ENCODE data around the gene VARS1. TPM values are rescaled to one million over a fixed set of nuclear protein-coding genes. Genes with fewer than 3 reads are reported as not detected.

The VARS1 gene
- total RNA-seq, 2 donors from 2014 or later = 49.0 to 60.8 TPM

DNA sequence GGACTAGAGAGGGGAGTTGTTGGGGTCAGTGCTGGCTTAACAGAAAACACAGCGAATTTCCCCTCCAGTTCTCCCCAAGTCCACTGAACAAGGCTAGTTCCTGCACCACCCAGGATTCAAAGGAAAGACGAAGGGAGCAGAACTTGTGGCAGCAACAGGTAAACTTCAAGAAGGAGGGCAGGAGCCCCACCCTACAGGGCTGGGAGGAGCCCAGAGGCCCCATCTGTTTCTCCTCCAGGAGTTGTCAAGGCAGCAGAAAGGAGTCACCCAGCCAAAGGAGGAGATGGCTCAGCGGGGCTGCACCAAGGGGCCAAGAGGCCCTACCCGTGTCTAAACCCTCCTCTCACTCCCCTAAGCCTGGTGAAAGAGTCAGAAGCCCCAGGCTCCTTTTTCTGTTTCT is 31.4 kb downstream of the VARS1 start:
- no peak for DNase-seq (ENCODE audit: low spot score)

DNA sequence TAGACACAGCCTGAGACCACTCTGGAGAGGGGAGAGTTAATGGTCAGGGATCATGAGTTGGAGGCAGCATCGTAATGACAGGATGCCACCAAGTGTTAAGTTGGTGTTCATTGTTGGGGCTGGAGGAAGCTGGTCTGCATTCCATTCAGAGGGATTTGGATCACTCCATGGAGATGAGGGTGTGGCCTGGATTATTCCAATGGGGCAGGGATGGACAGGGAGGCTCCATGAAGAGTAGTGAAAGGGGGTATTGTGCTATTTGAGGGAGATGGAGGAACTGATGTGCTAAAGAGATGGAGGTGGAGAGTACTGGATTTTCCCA is 32.0 kb downstream of the VARS1 start:
- DNase-seq (ENCODE audit: low spot score) = no peak
- intact Hi-C loops (cut with DNase I) = no loop called here

More for the DNA sequence above, 31.4 kb downstream of the VARS1 start:
- intact Hi-C loops (cut with DNase I) = no loop called here

DNA sequence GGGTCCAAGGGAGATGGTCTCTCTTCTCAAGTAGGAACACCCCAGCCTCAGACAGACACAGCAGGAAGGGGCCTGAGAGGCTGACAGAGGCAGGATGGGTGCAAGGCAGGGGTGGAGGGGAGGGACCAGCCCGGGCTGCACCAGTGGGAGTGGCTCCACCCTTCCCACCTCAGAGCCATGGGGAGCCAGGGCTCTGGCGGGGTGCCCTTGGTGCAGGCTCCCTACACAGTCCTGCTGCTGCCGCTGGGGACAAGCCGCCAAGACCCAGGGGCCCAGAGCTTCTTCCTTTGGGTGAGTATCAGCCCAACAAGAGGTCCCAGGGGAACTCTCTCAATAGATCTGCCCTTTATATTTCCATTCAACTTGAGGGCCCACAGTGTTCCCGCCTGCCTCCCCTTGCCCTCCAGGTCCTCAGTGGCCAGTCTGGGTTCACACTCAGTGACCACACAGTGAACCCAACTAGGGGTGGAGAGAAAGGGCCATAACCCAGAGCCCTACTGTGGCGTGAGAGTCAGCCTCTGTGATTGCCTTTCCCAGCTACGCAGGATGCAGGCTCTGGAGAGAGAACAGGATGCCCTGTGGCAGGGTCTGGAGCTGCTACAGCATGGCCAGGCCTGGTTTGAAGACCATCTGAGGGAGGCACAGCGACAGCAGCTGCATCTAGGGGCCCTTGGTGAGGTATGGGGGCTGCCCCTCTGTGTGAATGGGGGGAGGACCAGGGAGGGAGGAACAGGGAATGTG is 32.5 kb downstream of the VARS1 start:
- intact Hi-C loops (cut with DNase I) = no loop called here
- no peak for DNase-seq (ENCODE audit: low spot score)

DNA sequence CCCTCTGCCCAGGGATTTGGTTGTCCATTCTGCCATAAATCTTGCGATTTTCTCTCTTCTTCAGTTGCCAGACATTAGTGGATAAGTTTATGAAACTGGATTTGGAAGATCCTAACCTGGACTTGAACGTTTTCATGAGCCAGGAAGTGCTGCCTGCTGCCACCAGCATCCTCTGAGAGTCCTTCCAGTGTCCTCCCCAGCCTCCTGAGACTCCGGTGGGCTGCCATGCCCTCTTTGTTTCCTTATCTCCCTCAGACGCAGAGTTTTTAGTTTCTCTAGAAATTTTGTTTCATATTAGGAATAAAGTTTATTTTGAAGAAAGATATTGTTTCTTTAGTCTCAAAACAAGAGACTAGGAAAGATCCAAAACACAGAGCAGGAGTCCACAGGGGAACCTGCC is 33.2 kb downstream of the VARS1 start, which contains the start of gene SAPCD1:
Gene SAPCD1 (plus strand): TSS at position 301 of the 400 bp plus-strand sequence. CDS start 399 bp downstream, outside the sequence.
- no peak for DNase-seq (ENCODE audit: low spot score)
- intact Hi-C loops (cut with DNase I) = no loop called here

DNA sequence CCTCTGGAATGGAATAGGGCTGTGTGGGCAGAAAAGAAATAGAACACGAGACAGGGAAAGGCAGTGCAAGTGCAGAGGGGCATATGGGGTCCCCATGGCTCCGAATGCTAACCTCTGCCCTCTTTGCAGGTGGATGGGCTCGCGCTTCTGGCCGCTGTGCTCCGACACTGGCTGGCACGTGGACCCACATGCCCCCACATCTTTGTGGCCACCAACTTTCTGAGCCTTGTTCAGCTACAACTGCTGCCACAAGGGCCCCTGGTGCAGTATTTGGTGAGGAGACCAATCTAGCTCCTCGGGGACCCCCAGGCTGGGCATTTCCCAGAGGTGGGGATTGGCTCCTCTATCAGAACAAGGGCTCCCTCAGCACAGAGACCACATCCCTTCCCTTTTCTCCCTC is 34.2 kb downstream of the VARS1 start:
- no peak for DNase-seq (ENCODE audit: low spot score)
- intact Hi-C loops (cut with DNase I) = no loop called here

DNA sequence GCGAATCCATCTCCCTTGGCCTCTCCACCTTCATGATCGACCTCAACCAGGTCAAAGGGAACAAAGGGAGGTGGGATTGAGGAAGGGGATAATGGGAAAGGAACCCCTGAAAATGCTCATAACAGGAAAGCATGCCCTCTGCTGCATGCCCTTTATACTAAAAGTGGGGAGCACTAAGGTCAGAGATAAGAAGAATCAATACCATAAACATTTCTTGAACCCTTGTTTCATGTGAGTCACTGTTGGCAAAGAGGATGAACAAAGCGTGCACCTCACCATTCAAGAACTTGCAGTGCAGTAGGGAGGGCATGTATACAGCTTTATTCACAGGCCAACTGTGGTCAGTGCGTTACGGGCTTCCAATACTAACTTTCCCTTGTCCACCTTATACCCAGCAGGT is 34.8 kb downstream of the VARS1 start:
- intact Hi-C loops (cut with DNase I) = no loop called here

DNA sequence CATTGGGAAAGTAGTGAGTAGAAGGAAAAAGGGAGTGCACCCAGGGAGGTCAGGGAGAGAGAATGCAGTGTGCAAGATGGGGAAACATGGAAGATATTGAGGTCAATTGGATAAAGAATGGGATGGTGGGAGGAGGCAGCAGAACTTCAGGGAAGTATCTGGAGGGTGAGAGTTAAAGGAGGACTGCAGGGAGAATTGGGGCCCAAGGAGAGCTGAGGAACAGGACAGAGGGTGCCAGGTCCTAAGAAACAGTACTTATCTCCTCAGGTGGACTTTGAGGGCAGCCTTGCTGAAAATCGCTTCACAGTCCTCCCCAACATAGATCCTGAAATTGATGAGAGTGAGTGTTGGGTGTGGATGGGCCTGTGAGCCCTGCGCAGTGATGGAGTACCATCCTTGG is 37.3 kb downstream of the VARS1 start:
- DNase-seq (ENCODE audit: low spot score) = no peak
- intact Hi-C loops (cut with DNase I) = no loop called here

More for the DNA sequence above, 34.8 kb downstream of the VARS1 start:
- no peak for DNase-seq (ENCODE audit: low spot score)

DNA sequence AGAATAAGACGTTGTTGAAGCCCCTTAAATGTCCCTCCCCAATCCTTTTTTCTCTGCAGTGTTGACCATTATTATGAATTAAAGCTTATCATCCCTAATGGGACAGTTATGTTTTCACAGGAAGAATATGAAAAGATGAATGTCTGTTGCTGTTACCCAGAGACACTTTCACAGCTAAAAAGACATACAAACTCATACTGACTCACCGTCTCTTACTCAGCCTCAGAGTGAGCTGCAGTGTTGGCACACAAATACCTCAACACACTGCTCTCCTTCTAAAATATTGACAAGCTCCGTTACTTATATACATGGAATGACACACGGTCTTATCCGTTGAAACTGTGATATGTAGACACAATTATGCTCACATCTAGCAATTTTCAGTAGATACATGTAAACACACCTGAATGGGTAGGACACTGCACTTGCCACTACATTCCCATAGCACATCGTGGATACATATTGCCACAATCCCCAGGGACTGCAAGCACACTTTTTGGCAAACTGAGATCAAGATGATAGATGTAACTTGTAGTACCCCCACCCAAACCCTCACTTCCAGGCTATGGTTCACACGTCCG is 42.7 kb downstream of the VARS1 start:
- intact Hi-C loops (cut with DNase I) = no loop called here
- no peak for DNase-seq (ENCODE audit: low spot score)

DNA sequence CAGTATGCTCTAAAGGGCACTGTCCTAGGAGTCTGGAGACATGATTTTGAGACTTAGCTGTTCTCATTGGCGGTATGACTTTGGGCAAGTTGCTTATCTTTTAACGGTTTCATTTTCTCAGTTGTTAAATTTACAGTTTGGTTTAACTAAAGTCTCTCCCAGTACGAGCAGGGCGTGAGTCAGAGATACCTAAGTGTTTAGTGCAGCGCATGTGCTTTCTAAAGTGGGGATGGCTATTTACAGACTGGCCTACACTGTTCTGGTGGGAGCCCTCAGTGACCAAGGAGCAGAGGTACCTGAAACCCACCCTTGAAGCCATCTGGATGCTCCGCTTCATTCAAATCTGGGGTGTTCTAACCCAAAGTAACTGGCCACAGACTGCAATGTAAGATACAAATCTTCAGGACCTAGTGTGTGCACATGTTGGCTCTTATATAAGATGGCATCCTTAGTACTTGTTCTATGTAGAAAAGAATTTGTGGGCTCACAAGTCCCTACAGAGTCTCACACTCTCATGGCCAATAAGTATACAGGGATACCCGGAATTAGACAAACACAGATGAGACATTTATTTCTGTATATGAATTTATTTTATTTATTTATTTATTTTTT is 45.0 kb downstream of the VARS1 start:
- DNase-seq (ENCODE audit: low spot score) = no peak
- intact Hi-C loops (cut with DNase I) = no loop called here

DNA sequence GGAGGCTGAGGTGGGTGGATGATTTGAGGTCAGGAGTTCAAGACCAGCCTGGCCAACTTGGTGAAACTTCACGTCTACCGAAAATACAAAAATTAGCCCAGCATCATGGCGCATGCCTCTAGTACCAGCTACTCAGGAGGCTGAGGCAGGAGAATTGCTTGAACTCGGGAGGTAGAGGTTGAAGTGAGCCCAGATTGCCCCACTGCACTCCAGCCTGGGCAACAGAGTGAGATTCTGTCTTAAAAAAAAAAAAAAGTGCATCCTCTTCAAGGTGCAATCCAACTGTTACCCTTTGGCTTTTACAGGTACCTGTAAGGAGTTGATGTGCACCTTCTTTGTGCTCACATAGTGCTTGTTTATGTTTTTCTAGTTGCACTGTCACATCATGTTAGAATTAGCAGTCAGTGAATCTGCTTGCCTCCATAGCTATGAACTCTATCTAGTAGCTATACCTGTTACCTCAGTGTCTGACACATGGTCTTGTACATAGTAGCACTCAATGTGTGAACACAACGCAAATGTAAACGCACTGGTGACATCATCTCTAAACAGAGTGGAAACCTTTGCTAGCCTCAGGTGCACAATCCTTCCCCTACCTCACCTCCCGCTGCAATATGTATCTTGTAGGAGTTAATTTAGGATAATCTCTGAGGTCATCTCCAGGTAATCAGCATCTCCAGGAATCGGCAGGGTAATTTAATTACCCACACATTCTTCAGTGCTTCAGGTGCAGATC is 46.1 kb downstream of the VARS1 start:
- intact Hi-C loops (cut with DNase I) = no loop called here
- no peak for DNase-seq (ENCODE audit: low spot score)

Other genes with a start within 250 kb of the VARS1 start
- gene ATP6V1G2, start 249.1 kb downstream of the VARS1 start, total RNA-seq = 1 to 10 TPM in 1 of 2 donors, under 1 TPM in 1; 0.43 to 1.2 TPM
- 10 to 100 TPM; 12.0 to 13.2 TPM for gene NFKBIL1, start 248.1 kb downstream of the VARS1 start, total RNA-seq
- gene LTA, start 223.5 kb downstream of the VARS1 start, total RNA-seq = not detected
- under 1 TPM; 0.81 to 0.93 TPM for gene TNF, start 220.2 kb downstream of the VARS1 start, total RNA-seq
- 1 to 10 TPM in 1 of 2 donors, under 1 TPM in 1; 0.90 to 1.6 TPM for gene LTB, start 213.3 kb downstream of the VARS1 start, total RNA-seq
- 10 to 100 TPM in 1 of 2 donors, 1 to 10 TPM in 1; 9.2 to 24.8 TPM for gene LST1, start 209.5 kb downstream of the VARS1 start, total RNA-seq
- not detected for gene NCR3, start 202.7 kb downstream of the VARS1 start, total RNA-seq
- 10 to 100 TPM; 18.1 to 68.7 TPM for gene AIF1, start 180.5 kb downstream of the VARS1 start, total RNA-seq
- 100 to 1,000 TPM; 119 to 133 TPM for gene PRRC2A, start 175.0 kb downstream of the VARS1 start, total RNA-seq
- gene BAG6, start 143.1 kb downstream of the VARS1 start, total RNA-seq = 100 to 1,000 TPM; 146 to 193 TPM
- gene APOM, start 139.9 kb downstream of the VARS1 start, total RNA-seq = 1 to 10 TPM in 1 of 2 donors, under 1 TPM in 1; 0.60 to 1.2 TPM
- 10 to 100 TPM; 18.8 to 19.3 TPM for gene C6orf47, start 135.0 kb downstream of the VARS1 start, total RNA-seq
- gene GPANK1, start 130.8 kb downstream of the VARS1 start, total RNA-seq = 10 to 100 TPM in 1 of 2 donors, 1 to 10 TPM in 1; 7.8 to 10.1 TPM
- 10 to 100 TPM; 85.2 to 90.4 TPM for gene CSNK2B, start 129.7 kb downstream of the VARS1 start, total RNA-seq
- 1 to 10 TPM; 9.5 to 9.8 TPM for gene LY6G5B, start 125.8 kb downstream of the VARS1 start, total RNA-seq
- 1 to 10 TPM; 1.7 to 1.9 TPM for gene LY6G5C, start 114.7 kb downstream of the VARS1 start, total RNA-seq
- 10 to 100 TPM; 38.3 to 39.4 TPM for gene ABHD16A, start 92.4 kb downstream of the VARS1 start, total RNA-seq
- not detected for gene LY6G6F, start 88.9 kb downstream of the VARS1 start, total RNA-seq
- gene LY6G6D, start 80.4 kb downstream of the VARS1 start, total RNA-seq = not detected
- not detected for gene LY6G6C, start 74.0 kb downstream of the VARS1 start, total RNA-seq
- 1 to 10 TPM in 1 of 2 donors, under 1 TPM in 1; 0.52 to 1.1 TPM for gene MPIG6B, start 72.4 kb downstream of the VARS1 start, total RNA-seq
- 10 to 100 TPM; 88.3 to 97.4 TPM for gene DDAH2, start 66.5 kb downstream of the VARS1 start, total RNA-seq
- gene CLIC1, start 59.2 kb downstream of the VARS1 start, total RNA-seq = 100 to 1,000 TPM; 272 to 402 TPM
- 1 to 10 TPM; 7.7 to 9.8 TPM for gene MSH5, start 55.7 kb downstream of the VARS1 start, total RNA-seq
- gene SAPCD1, start 33.1 kb downstream of the VARS1 start, total RNA-seq = not detected
- gene VWA7, start 18.4 kb downstream of the VARS1 start, total RNA-seq = under 1 TPM; 0.37 to 0.48 TPM
- gene LSM2, start 11.2 kb upstream of the VARS1 start, total RNA-seq = 10 to 100 TPM; 38.7 to 39.7 TPM
- 1 to 10 TPM; 1.4 to 1.7 TPM for gene HSPA1L, start 19.5 kb upstream of the VARS1 start, total RNA-seq
- gene HSPA1A, start 19.8 kb upstream of the VARS1 start, total RNA-seq = 100 to 1,000 TPM; 157 to 187 TPM
- 100 to 1,000 TPM in 1 of 2 donors, 10 to 100 TPM in 1; 89.8 to 106 TPM for gene HSPA1B, start 32.0 kb upstream of the VARS1 start, total RNA-seq
- 10 to 100 TPM; 22.2 to 29.0 TPM for gene NEU1, start 67.1 kb upstream of the VARS1 start, total RNA-seq
- gene SLC44A4, start 83.2 kb upstream of the VARS1 start, total RNA-seq = under 1 TPM; 0.33 to 0.65 TPM
- gene EHMT2, start 101.9 kb upstream of the VARS1 start, total RNA-seq = 10 to 100 TPM; 24.0 to 26.8 TPM
- 1 to 10 TPM; 3.6 to 4.2 TPM for gene ZBTB12, start 106.3 kb upstream of the VARS1 start, total RNA-seq
- 10 to 100 TPM; 14.0 to 59.6 TPM for gene C2, start 132.0 kb upstream of the VARS1 start, total RNA-seq
- 10 to 100 TPM; 35.8 to 83.3 TPM for gene CFB, start 150.3 kb upstream of the VARS1 start, total RNA-seq
- gene NELFE, start 163.2 kb upstream of the VARS1 start, total RNA-seq = 10 to 100 TPM; 41.6 to 52.0 TPM
- 10 to 100 TPM; 41.6 to 42.9 TPM for gene SKIC2, start 163.4 kb upstream of the VARS1 start, total RNA-seq
- gene DXO, start 176.4 kb upstream of the VARS1 start, total RNA-seq = 10 to 100 TPM; 14.5 to 15.5 TPM
- 10 to 100 TPM; 27.5 to 51.7 TPM for gene C4A, start 186.3 kb upstream of the VARS1 start, total RNA-seq
- gene C4B, start 219.0 kb upstream of the VARS1 start, total RNA-seq = 100 to 1,000 TPM in 1 of 2 donors, 10 to 100 TPM in 1; 45.4 to 121 TPM
- 1 to 10 TPM in 1 of 2 donors, under 1 TPM in 1; 0.56 to 2.5 TPM for gene CYP21A2, start 242.7 kb upstream of the VARS1 start, total RNA-seq